DMS53 treated with DMSO at 0.1 percent for 48 hours (cell line): Measurements from ENCODE around the gene RNU2-63P.
"Not testable (repeated sequence)": the region's sequence is repeated elsewhere in the genome, so short reads cannot be mapped to it uniquely, and the experiment has no call there.

Source experiments
- DNase-seq: peaks from one replicate; lab custom pipeline; 2025; ENCODE audit not compliant: unreplicated experiment; lab: John Stamatoyannopoulos, UW

Gene RNU2-63P

GRCh38 chr2:88016086-88016959, at the start of gene RNU2-63P:
TSS of gene RNU2-63P (minus strand) at chr2:88016547.
- DNase-seq: peak; percentile 76

- no peak for DNase-seq
These were observed 44.9 kb upstream of the RNU2-63P start for GRCh38 chr2:88061295-88061694.

- no peak for DNase-seq
These were observed 44.5 kb upstream of the RNU2-63P start for GRCh38 chr2:88060907-88061275.

GRCh38 chr2:88059979-88060906, 43.9 kb upstream of the RNU2-63P start:
- DNase-seq: peak; percentile 81

- no peak for DNase-seq
These were observed 41.8 kb upstream of the RNU2-63P start for GRCh38 chr2:88058191-88058590.

GRCh38 chr2:88057437-88057844, 41.1 kb upstream of the RNU2-63P start:
- DNase-seq: no peak

- peak; percentile 96 for DNase-seq
These were observed 39.2 kb upstream of the RNU2-63P start, which contains the start of gene KRCC1 for GRCh38 chr2:88055371-88056128. TSS of gene KRCC1 (minus strand) at chr2:88055783. CDS start at chr2:88028563, 27,220 bp downstream.

GRCh38 chr2:88054782-88055370, 38.5 kb upstream of the RNU2-63P start:
- DNase-seq: no peak

- DNase-seq: no peak
These were observed 37.8 kb upstream of the RNU2-63P start for GRCh38 chr2:88053934-88054781.

GRCh38 chr2:88053296-88053695, 36.9 kb upstream of the RNU2-63P start:
- no peak for DNase-seq

GRCh38 chr2:88051792-88052191, 35.4 kb upstream of the RNU2-63P start:
- no peak for DNase-seq

GRCh38 chr2:88049622-88050021, 33.3 kb upstream of the RNU2-63P start:
- DNase-seq: no peak

GRCh38 chr2:88048541-88048940, 32.2 kb upstream of the RNU2-63P start:
- no peak for DNase-seq

- not testable (repeated sequence) for DNase-seq
These were observed 29.2 kb upstream of the RNU2-63P start for GRCh38 chr2:88045561-88045960.

GRCh38 chr2:88042476-88042875, 26.1 kb upstream of the RNU2-63P start:
- no peak for DNase-seq

GRCh38 chr2:88038263-88039105, 22.1 kb upstream of the RNU2-63P start:
- DNase-seq: peak; percentile 35

GRCh38 chr2:88036606-88037005, 20.3 kb upstream of the RNU2-63P start:
- DNase-seq: no peak

- no peak for DNase-seq
These were observed 19.8 kb upstream of the RNU2-63P start for GRCh38 chr2:88036182-88036581.
